T-helper 2 cell treated with Interferon-gamma antibody and Interleukin-4, amounts not matched to agents 100 ng/mL and 5 ng/mL, for 36 hours (primary cell): Measurements from ENCODE around the gene DDX1. TPM values are rescaled to one million over a fixed set of nuclear protein-coding genes. Genes with fewer than 3 reads are reported as not detected.

Experiments used
- intact Hi-C: fragments of 100-400 bp; cut with micrococcal nuclease; formaldehyde crosslinking; loops from one replicate; pipeline ENCODE4 v1.15.1; 2023
- total RNA-seq: library from RNA; stranded (reverse); gene quantifications from 2 replicates; pipeline ENCODE4 v1.2.3, GENCODE V29; 2022

Gene DDX1
- total RNA-seq, 1 donor from 2014 or later: 71.3 TPM

- intact Hi-C loops: no loop called here
These were observed 50.5 kb downstream of the DDX1 start for GRCh38 chr2:15642011-15642814.

GRCh38 chr2:15642815-15643500 lies 51.3 kb downstream of the DDX1 start:
- intact Hi-C loops: no loop called here

GRCh38 chr2:15643791-15644585 lies 52.3 kb downstream of the DDX1 start:
- intact Hi-C loops: no loop called here

GRCh38 chr2:15645300-15645699 lies 53.6 kb downstream of the DDX1 start:
- intact Hi-C loops: no loop called here

- intact Hi-C loops: no loop called here
These were observed 54.2 kb downstream of the DDX1 start for GRCh38 chr2:15645720-15646385.

GRCh38 chr2:15646661-15647060 lies 55.0 kb downstream of the DDX1 start:
- intact Hi-C loops: no loop called here

GRCh38 chr2:15647622-15648590 lies 56.2 kb downstream of the DDX1 start:
- intact Hi-C loops: no loop called here

- intact Hi-C loops: no loop called here
These were observed 57.2 kb downstream of the DDX1 start for GRCh38 chr2:15648593-15649525.

GRCh38 chr2:15649561-15650255 lies 58.0 kb downstream of the DDX1 start:
- intact Hi-C loops: no loop called here

GRCh38 chr2:15650616-15651366 lies 59.1 kb downstream of the DDX1 start:
- intact Hi-C loops: no loop called here

GRCh38 chr2:15651367-15651727 lies 59.7 kb downstream of the DDX1 start:
- intact Hi-C loops: no loop called here

GRCh38 chr2:15652252-15652651 lies 60.6 kb downstream of the DDX1 start:
- intact Hi-C loops: no loop called here

GRCh38 chr2:15652801-15653200 lies 61.1 kb downstream of the DDX1 start:
- intact Hi-C loops: no loop called here

- intact Hi-C loops: no loop called here
These were observed 62.4 kb downstream of the DDX1 start for GRCh38 chr2:15653806-15654726.

- intact Hi-C loops: no loop called here
These were observed 63.0 kb downstream of the DDX1 start for GRCh38 chr2:15654727-15655073.

- intact Hi-C loops: no loop called here
These were observed 63.6 kb downstream of the DDX1 start for GRCh38 chr2:15655123-15655887.
